Glutamatergic neuron (in vitro differentiated cells): Measurements from ENCODE around the gene FOXJ1. TPM values are rescaled to one million over a fixed set of nuclear protein-coding genes. Genes with fewer than 3 reads are reported as not detected.

ENCODE experiments used
- DNase-seq: peaks from one replicate; pipeline ENCODE4 v3.0.0; 2022
- H3K27ac Mint-ChIP-seq: one replicate; pipeline ENCODE4 v1.8.0; 2020; ENCODE audit warnings: mild to moderate bottlenecking, mixed read lengths, inconsistent platforms; ENCODE audit not compliant: unreplicated experiment
- H3K27me3 Mint-ChIP-seq: one replicate; pipeline ENCODE4 v1.8.0; 2020; ENCODE audit warnings: mild to moderate bottlenecking, moderate library complexity, mixed read lengths, inconsistent platforms; ENCODE audit not compliant: unreplicated experiment
- H3K36me3 Mint-ChIP-seq: one replicate; pipeline ENCODE4 v1.8.0; 2020; ENCODE audit warnings: mild to moderate bottlenecking, mixed read lengths, inconsistent platforms; ENCODE audit not compliant: unreplicated experiment
- H3K4me1 Mint-ChIP-seq: one replicate; pipeline ENCODE4 v1.8.0; 2020; ENCODE audit warnings: mild to moderate bottlenecking, low read depth, mixed read lengths, inconsistent platforms; ENCODE audit not compliant: unreplicated experiment
- H3K4me3 Mint-ChIP-seq: one replicate; pipeline ENCODE4 v1.8.0; 2020; ENCODE audit warnings: mild to moderate bottlenecking, mixed read lengths, inconsistent platforms; ENCODE audit not compliant: unreplicated experiment
- H3K9me3 Mint-ChIP-seq: one replicate; pipeline ENCODE4 v1.8.0; 2020; ENCODE audit warnings: mild to moderate bottlenecking, moderate library complexity, mixed read lengths, inconsistent platforms; ENCODE audit not compliant: unreplicated experiment
- CTCF ChIP-seq: fragments of 200-600 bp; sonication (generic); IDR thresholded peaks from one replicate; pipeline ENCODE4 v1.5.0; 2021; ENCODE audit not compliant: partially characterized antibody, unreplicated experiment
- total RNA-seq: library from RNA; stranded (reverse); fragmentation: NEBNext Ultra II Directional; extraction: Animal tissue kit (Norgen Biotek cat#: 25700); gene quantifications from one replicate; pipeline ENCODE4 v1.2.1, GENCODE V29; 2021; ENCODE audit not compliant: unreplicated experiment

Gene FOXJ1
- total RNA-seq, 1 donor from 2014 or later = not detected

DNA sequence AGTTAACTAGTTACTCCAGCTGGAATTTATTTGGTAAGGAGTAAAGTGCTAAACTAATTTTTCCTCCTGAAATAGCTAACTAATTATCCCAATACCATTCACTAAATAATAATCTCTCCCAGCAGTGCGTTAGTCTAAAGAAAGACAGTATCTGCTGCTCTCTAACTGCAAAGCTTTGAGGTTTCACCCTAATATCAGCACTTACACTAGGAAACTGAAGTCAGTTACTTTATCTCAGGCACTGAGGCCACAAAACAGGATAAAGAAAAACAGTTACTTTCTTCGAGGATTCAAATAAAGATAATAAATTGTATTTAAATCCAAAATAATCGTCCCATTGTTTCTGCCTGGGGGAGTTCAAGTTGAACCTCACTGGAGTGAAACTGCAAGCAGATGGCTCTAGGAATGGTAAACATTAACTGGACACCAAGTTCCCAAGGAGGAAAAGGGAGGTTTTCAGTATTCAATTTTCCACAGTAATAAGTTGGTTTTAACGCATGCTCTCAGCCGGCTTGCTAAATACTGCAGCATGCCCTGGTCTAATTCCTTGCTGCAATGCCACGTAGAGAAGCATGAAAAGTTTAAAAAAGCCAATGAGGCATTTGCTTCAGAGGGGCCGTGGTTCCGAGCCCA is 20.0 kb upstream of the FOXJ1 start:
- peaks cover 3% of the 10 kb centered on the region for H3K36me3 Mint-ChIP-seq
- no peak overlapping the region for H3K27ac Mint-ChIP-seq
- no peak for DNase-seq
- peaks cover 5% of the 10 kb centered on the region for H3K9me3 Mint-ChIP-seq
- H3K4me1 Mint-ChIP-seq = peaks cover 31% of the 10 kb centered on the region
- H3K4me3 Mint-ChIP-seq = no peak overlapping the region
- H3K27me3 Mint-ChIP-seq = no peaks in the 10 kb centered on the region
- no peak for TF ChIP-seq CTCF

- Mint-ChIP-seq H3K27ac (no peak overlapping the region), H3K4me1 (peaks cover 35% of the 10 kb centered on the region), H3K27me3 (no peaks in the 10 kb centered on the region), H3K9me3 (peaks cover 5% of the 10 kb centered on the region), H3K4me3 (no peak overlapping the region), H3K36me3 (peaks cover 3% of the 10 kb centered on the region)
- no peak for TF ChIP-seq CTCF
- DNase-seq = no peak
Observed at GRCh38 chr17:76159157-76159556, 18.1 kb upstream of the FOXJ1 start.

GRCh38 chr17:76157759-76158158 is 16.7 kb upstream of the FOXJ1 start:
- Mint-ChIP-seq H3K27ac (no peak overlapping the region), H3K9me3 (peaks cover 5% of the 10 kb centered on the region), H3K36me3 (peaks cover 3% of the 10 kb centered on the region), H3K4me3 (no peak overlapping the region), H3K4me1 (peaks cover 46% of the 10 kb centered on the region), H3K27me3 (no peaks in the 10 kb centered on the region)
- TF ChIP-seq CTCF = no peak
- no peak for DNase-seq

GRCh38 chr17:76156662-76156991 is 15.6 kb upstream of the FOXJ1 start:
- H3K9me3 Mint-ChIP-seq = peaks cover 5% of the 10 kb centered on the region
- H3K4me1 Mint-ChIP-seq = peaks cover 44% of the 10 kb centered on the region

More at GRCh38 chr17:76156662-76156991, 15.6 kb upstream of the FOXJ1 start:
- no peak for DNase-seq
- TF ChIP-seq CTCF = no peak
- peak overlapping the region; percentile 61 for H3K4me3 Mint-ChIP-seq
- peak overlapping the region; percentile 43 for H3K27ac Mint-ChIP-seq
- no peaks in the 10 kb centered on the region for H3K27me3 Mint-ChIP-seq
- H3K36me3 Mint-ChIP-seq = peaks cover 3% of the 10 kb centered on the region
